Breast epithelium (tissue), 3 donors: Measurements from ENCODE around the gene PTPN4.

Experiments
- CTCF ChIP-seq, 3 donors: fragments of 450-650 bp; IDR thresholded peaks; one replicate each; pipeline ENCODE4 v1.5.1; 2016 to 2017; ENCODE audit warnings: antibody characterized with exemption in 3 of 3, mild to moderate bottlenecking in 3 of 3, moderate library complexity in 3 of 3
- POLR2AphosphoS5 ChIP-seq, 3 donors: sonication (generic); formaldehyde crosslinking; IDR thresholded peaks; one replicate each; pipeline ENCODE4 v1.6.1; 2017; ENCODE audit warnings: antibody characterized with exemption in 3 of 3

GRCh38 chr2:119768742-119769141 lies 9.0 kb downstream of the PTPN4 start:
- no peak for TF ChIP-seq CTCF (IDR thresholded peaks at IDR 0.05)
- TF ChIP-seq POLR2AphosphoS5 (IDR thresholded peaks at IDR 0.05), result no peak
